Measurements from ENCODE around the gene PRDX5. TPM values are rescaled to one million over a fixed set of nuclear protein-coding genes. Genes with fewer than 3 reads are reported as not detected.

PRDX5 gene
- total and polyA plus RNA-seq, 10 of the 15 experiments (the other 5 are each of a cell fraction or from before 2014, with no cell fraction given), result 95.7 to 406 (median 240) TPM

DNA sequence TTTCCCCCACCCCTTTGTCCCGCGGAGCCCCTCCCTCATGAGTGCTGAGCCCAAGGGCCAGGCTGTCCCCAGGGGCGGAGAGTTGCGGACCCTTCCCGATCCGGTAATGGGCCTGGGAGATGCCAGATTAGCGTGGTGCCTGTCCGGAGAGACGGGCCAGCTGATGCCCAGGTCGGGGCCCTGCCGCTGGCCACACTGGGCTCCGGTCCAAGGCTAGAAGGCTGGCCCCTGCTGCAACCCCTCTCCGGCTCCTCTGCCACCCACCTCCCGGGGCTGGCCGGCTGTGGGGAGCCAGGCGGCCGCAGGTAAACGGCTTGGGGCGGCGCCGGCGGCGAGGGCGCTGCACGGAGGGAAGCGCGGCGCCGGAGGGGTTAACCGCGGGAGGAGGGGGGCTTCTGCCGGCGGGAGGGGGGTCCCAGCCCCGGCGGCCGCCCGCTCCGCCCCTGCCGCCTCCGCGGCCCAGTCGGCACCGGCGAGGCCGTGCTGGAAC lies 26.6 kb upstream of the PRDX5 start, which contains the start of gene KCNK4:
TSS of gene KCNK4 (plus strand) at position 41 of the 490 bp plus-strand sequence. CDS start 1,717 bp downstream, outside the sequence.
- no peaks in the 10 kb centered on the region; the same call in 1 of the 2 replicates for H4K20me1 ChIP-seq (ENCODE audit: control insufficient read depth, insufficient read depth)
- H3K9ac ChIP-seq (ENCODE audit: control insufficient read depth, insufficient read depth, low read length), result no peak within 1 kb of the TSS
- ChIA-PET RAD21 (ENCODE audit: unreplicated experiment) (no interaction called here), CTCF (no interaction called here), POLR2A (no interaction called here), SMC1A (ENCODE audit: uncharacterized antibody, unreplicated experiment) (no interaction called here)
- H3K4me1 ChIP-seq (ENCODE audit: control insufficient read depth, insufficient read depth, low read length), result peaks cover 2% of the 10 kb centered on the region
- no TSS peak for BruUV-seq (replicated peaks)
- H3K79me2 ChIP-seq (ENCODE audit: control insufficient read depth, insufficient read depth, low read length), result no peaks in the 10 kb centered on the region
- 20% methylated on average over 18 of the region's 45 CpGs for WGBS (ENCODE audit: insufficient coverage, insufficient replicate concordance, low lambda C conversion rate, missing lambda C conversion rate)
- in situ Hi-C loops (cut with MboI), result no loop called here
- no peak within 1 kb of the TSS for H3K27ac ChIP-seq (ENCODE audit: control insufficient read depth, insufficient read depth)
- H3K4me2 ChIP-seq (ENCODE audit: control insufficient read depth, insufficient read depth), result peak within 1 kb of the TSS; percentile 48; the same call in 1 of the 2 replicates
- no peak for DNase-seq (ENCODE audit: low read depth, low spot score)
- H3K27me3 ChIP-seq (replicated peaks in 1 of 2; ENCODE audit: control insufficient read depth in 2 of 2, insufficient read depth in 2 of 2, low read length in 1 of 2), result peaks cover 3 to 13% of the 10 kb centered on the region in 2 experiments
- intact Hi-C loops (cut with micrococcal nuclease; ENCODE audit: unreplicated experiment), result no loop called here
- H2AFZ ChIP-seq (ENCODE audit: control insufficient read depth, low read depth, low read length), result no peak within 1 kb of the TSS
- no peak for ATAC-seq
- no peaks in the 10 kb centered on the region for H3K9me3 ChIP-seq (replicated peaks; ENCODE audit: control insufficient read depth, insufficient read depth, low read length)
- H3K4me3 ChIP-seq, result no peak within 1 kb of the TSS
- no peak for TF ChIP-seq HDAC2 (IDR thresholded peaks at IDR 0.05)
- TF ChIP-seq E4F1 (IDR thresholded peaks at IDR 0.05; ENCODE audit: borderline replicate concordance, partially characterized antibody), result no peak
- TF ChIP-seq MTA3 (IDR thresholded peaks at IDR 0.05; ENCODE audit: borderline replicate concordance, low read length), result no peak
- TF ChIP-seq, protein P1, sequence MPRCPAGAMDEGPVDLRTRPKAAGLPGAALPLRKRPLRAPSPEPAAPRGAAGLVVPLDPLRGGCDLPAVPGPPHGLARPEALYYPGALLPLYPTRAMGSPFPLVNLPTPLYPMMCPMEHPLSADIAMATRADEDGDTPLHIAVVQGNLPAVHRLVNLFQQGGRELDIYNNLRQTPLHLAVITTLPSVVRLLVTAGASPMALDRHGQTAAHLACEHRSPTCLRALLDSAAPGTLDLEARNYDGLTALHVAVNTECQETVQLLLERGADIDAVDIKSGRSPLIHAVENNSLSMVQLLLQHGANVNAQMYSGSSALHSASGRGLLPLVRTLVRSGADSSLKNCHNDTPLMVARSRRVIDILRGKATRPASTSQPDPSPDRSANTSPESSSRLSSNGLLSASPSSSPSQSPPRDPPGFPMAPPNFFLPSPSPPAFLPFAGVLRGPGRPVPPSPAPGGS (IDR thresholded peaks at IDR 0.05; ENCODE audit: borderline replicate concordance, insufficient read depth, low read depth, low read length, poor library complexity, severe bottlenecking), result no peak
- H3K36me3 ChIP-seq (ENCODE audit: control insufficient read depth in 2 of 2, insufficient read depth in 2 of 2, low read length in 1 of 2), result peaks cover 0 to 2% of the 10 kb centered on the region in 2 experiments; a peak in 2 of 4 replicates
- FAIRE-seq, result no peak

Data from GM12878 (cell line).